ENCODE data around the gene PPP1R16B.
"Not testable (repeated sequence)": the region's sequence is repeated elsewhere in the genome, so short reads cannot be mapped to it uniquely, and the experiment has no call there.

PPP1R16B gene

DNA sequence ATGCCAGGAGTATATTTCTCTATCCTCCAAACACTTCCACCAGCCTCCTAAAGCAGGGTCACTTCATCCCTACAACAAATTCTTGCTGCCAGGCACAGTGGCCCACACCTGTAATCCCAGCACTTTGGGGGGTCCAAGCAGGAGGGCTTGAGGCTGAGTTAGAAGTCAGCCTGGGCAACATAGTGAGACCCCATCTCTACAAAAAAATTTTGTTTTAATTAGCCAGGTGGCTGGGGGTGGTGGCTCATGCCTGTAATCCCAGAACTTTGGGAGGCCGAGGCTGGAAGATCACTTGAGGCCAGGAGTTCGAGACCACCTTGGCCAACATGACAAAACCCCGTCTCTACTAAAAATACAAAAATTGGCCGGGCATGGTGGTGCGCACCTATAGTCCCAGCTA is 11.4 kb upstream of the PPP1R16B start:
- not testable (repeated sequence) for DNase-seq

DNA sequence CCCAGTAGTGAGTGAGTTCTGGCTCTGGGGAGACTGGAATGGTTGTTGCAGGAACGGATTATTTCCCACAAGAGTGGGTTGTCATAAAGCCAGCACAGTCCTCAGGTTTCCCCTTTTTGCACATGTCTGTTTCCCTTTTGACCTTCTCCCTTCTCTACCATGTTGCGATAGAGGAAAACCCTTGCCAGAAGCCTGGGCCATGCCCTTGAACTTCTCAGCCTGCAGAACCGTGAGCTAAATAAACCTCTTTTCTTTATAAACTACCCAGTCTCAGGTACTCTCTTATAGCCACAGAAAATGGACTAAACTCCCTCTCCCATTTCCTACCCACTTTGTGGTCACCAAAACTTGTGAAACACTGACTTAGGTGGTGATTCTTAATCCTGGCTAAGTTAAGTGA is 7.2 kb upstream of the PPP1R16B start:
- DNase-seq = no peak

DNA sequence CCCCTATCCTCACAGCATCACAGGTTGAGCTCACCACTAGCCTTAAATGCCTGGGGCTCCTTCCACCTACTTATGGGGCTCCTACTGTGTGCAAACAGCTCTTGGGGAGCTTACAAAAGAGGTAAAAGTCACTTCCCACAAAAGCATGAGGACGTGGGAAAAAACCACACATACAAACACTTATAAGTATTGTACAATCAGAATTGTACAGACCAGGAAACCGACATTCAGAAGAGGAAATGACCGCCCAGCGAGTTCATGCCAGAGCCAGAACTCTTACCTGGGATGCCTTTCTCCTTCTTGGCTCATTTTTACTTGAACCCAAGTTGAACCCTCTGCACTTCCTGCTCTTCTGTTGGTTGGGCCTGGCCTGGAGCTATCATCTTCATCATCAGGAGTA is 6.3 kb upstream of the PPP1R16B start:
- no peak for DNase-seq

DNA sequence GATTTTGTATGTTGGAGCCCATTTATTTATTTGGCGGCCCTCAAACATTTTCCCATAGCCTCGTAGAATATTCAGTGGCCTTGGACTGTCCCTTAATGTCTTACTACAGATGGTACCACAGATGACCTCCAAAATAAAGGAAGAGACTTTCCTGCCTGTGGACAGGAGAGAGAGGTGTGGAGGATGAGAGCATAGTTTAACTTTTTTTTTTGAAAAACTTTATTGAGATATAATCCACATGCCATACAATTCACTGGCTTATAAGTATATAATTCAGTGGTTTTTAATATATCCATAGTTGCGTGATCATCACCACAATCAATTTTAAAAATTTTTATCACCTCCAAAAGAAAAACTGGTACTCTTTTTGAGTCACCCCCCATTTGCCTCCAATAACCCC is 4.6 kb upstream of the PPP1R16B start:
- no peak for DNase-seq

DNA sequence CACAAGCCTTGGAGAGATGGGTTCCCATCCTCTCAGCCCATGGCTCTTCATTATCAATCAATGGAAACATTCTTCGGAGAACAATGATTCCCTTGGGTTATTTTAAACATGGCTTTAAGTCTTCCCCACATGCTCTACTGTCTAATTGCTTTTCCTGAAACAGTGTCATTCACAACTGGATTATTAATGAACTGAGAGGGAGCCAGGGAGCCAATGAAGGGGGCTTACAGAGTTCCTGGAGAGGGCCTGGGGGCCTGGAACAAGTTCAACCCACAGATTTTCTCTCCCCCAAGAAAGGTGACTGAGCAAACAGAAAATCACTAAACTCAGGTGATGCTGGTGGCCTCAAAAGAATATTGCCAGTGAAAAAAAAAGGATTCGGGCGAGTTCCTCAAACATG is 1.3 kb upstream of the PPP1R16B start:
- no peak for DNase-seq

DNA sequence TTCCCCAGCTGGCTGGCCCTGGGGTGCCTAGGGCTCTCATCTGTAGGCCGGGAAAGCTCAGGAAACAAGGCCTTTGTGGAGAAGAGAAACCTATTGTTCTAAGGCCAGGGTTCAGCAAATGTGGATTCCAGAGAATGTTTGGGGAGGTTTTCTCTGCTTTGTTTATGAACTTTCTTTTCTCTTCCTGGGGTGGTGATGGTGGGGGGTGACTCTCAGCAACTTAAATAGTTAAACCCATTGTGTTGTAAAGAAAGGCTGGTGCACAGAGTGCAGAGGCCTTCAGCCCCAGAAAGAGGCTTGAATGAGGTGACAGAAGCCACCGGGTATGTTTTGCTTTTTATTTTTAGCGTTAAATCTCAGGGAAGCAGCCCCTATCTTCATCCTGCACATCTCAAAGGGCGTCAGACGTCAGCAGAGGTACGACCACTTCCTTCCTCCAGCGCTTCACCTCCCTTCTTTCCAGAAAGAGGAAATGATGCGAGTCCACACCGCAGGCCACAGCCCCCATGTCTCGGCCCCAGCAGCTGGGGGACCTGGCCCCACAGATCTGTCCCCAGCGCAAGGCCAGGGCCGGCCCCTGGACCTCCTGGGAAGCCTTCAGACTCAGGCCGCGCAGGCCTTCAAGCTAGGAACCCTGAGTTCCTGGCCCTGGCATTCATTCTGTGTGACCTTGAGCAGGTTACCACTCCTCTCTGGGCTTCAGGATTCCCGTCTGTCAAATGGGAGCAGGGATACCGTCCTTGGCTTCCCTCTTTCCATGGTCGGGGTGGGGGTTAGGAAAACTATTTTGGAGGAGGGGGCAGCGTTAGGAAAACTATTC is 605 bp upstream of the PPP1R16B start:
- DNase-seq = peak; percentile 75

DNA sequence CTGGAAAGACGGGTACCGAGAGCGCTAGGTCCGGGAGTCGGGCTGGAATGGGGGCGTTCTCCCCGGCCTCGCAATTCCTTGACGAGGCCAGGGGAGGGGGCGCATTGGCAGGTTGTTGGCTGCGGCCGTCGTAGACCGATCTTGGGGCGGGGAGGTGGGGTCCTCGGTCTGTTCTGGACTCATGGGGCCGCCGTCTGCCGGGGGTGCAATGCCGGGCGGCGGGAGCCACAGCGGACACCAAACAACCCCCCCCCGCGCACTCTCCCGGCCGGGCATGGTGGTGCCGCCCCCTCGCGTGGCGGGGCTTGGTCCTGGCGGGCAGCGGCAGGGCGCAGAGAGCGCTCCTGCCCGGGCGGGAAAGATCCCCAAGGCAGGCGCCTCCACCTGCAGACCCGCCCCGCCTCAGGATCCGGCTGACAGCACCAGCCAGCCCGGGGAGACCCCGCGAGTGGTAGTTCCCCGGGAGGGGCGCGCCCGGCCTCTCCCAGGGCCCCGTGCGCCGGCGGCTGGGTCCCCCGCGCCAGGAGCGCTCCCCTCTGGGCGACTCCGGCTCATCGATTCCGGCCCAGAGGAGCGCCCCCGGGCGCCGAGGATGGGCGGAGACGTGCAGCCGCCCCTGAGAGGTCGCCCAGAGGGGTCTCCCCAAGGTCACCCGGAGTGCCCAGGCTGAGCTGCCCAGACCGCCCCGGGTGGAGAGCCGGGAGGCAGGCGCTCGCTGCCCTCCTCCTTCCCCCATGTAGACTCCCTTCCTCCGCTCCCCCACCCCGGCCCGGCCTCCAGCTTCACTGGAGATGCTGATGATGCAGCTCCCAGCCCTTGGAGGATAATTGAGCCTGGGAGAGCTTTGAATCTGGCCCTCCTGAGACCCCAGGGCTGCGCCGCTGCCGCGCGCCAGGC is 709 bp downstream of the PPP1R16B start:
- no peak for DNase-seq

DNA sequence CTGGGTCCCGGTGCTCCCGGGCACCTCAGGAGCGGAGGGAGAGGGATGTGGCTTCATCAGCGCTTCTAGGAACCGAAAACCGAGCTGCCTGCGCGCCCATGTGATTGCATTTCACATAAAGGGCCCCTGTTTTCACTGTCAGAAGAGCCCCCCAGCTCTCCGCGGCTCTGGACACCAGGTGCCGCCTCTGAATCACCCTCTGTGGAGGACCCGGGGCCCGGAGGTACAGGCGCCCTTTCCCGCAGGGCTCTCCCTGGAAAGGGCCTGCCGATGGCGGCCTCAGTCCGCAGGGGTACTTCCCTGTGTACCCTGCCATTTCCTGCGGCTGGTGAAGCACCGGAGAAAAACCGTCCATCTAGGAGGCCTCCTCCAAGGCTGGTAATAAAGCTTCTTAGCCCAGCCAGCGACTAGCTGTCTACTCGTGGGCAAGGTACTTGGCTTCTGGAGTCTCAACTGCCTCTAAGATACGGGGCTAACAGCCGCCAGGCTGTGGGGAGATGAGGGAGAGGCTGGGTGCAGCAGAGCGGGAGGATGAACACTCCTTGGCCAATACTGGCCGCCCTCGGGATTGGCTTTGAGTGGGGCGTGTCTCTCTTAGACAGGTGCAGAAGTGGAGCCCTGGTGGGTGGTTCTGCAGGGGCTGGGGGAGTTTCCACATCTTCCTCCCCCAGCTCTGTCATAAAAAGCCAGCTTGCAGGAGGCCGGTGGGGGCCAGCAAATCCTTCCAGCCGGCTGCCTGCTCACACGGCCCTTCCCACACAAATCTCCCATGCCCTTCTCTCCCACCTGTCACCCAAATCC is 1.6 kb downstream of the PPP1R16B start:
- DNase-seq = no peak

DNA sequence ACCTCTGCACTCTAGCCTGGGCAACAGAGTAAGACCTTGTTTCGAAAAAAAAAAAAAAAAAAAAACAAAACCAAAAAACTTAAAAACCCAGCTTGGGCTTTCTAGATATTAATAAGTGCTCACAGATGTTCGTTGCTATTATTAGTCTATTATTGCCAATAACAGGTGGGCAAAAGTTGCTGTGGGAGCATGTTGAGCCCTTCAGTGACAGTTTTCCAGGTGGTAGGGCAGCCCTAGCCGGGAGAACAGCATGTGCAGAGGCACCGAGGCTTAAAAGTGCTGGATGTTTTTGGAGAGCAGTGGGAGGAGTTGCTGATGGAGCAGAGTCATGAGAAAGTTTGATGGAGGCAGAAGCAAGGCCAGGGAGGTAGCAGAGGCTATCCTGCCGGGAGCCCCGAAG is 4.4 kb downstream of the PPP1R16B start:
- no peak for DNase-seq

DNA sequence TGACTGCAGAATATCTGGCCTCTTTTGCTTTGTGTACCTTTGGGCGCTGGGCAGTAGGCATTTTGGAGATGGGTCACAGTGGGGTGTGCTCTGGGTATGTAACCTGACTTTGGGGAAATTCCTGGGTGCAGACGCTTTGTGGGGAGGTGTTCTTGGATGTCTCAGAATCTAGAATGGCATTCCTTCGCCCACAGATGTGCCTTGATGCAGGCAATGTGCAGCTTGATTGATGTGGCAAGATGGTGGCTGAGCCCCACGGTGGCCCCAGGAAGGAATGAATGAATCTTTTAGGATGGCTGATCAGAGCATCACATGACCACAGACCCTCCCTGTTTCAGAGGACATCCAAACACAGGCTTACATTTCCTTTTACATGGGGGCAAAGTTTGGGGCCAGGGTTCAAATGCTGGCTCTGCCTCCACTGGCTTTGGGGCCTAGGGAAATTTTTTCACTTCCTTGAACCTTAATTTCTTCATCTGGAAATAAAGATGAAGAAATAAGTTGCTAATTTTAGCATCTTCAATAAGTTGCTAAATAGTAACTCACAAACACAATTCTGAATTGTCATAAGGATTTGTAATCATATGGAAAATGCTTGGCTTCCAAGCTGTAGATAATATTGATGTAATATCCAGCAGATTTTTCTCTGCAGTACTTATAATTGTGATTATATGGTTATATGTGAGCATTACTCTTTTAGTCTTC is 5.6 kb downstream of the PPP1R16B start:
- DNase-seq = no peak

DNA sequence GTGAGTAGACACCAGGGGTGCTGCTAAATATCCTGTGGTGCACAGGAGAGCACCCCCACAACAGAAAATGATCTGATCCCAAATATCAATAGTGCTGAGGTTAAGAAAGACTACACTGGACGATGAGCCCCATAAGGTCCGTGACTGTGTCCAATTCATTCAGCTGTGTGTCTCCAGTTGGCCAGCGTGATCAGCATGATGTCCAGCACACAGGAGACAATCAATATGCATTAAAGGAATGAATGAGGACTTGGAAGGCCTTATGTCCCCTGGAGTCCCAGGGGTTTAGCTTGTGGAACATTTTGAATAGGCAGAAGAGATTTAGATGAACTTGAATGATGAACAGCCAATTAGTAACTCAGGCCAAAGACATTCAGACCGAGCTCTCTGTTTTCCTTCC is 6.3 kb downstream of the PPP1R16B start:
- no peak for DNase-seq

DNA sequence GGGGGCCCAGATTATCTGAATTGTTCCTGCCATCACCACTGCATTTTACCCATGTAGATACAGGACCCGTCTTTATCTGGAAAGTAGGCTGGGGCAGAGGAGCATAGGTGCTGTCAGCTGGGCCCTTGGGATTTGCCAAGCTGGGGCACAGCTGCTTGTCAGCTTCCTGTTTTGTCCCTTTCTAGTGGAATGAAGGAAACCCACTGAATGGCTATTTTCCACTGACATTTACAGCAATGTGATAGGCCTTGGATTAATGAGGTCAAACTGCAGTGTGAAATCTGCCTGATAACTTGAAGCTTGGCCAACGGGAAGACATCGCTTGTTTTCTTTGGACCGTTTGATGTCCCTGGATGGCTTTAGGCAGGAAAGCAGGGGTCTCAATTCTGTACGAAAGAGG is 6.7 kb downstream of the PPP1R16B start:
- DNase-seq = no peak

DNA sequence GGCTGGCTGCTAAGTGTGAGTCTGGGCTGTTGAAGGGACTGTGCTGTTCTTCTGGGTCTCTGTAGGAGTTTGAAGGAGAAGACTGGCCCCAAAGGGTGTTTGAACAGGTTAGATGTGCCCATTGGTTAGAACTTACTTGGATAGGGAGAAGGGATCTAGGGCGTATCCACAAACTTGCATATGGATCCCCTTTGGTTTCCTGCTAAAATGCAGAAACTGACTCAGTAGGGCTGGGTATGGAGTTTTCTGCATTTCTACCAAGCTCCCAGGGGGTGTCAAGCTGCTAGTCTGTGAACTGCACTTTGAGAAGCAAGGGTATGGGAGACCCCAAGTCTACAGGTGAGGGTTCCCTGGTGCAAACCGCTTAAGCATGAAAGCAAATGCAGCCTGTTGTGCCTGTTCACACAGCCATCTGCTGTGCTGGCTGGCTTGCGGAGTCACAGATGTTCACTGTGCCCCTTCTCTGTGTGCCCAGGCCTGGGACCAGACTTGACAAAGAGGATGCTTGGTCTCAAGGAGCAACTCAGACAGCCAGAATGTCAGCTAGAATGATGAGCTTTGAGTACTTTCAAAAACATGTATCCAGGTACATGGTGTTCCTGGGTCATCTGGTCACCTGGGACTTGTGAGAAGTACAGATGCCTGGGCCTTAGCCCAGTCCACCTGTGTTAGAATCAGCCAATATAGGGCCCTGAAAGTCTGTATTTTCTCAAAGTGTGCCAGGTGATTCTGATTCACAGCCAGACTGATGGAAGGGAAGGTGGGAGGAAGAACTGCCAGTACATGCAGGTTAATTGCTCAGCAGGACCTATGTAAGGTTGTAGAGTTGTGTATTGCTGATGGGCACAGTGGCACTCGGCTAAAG is 7.4 kb downstream of the PPP1R16B start:
- DNase-seq = no peak

DNA sequence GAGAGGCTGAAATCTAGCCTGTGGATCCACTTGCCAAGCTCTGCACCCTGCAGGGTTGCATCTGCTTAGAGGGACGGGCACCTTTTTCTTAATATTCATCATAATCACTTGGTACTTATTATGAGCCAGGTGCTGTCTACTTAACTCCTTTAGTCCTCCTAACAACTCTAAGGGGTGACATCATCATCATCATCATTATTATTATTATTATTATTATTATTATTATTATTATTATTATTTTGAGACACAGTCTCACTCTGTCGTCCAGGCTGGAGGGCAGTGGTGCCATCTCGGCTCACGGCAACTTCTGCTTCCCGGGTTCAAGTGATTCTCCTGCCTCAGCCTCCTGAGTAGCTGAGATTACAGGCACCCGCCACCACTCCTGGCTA is 8.1 kb downstream of the PPP1R16B start:
- DNase-seq = not testable (repeated sequence)

DNA sequence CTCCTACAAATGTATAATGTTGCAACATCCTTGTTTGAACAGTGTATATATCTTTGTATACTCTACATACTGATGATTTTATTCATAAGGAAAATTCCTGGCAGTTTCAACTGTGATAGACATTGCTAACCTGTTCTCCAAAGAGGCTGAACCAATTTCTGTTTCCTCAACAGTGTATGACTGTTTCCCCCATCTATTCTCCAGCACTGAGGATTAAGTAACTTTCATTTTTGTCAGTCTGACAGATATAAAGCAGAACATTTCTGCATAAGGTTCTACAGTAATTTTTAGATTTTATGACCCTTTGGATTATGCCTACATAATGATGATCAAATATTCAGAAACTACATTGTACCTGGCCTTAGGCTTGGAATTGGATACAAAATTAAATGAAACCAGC is 9.9 kb downstream of the PPP1R16B start:
- no peak for DNase-seq

DNA sequence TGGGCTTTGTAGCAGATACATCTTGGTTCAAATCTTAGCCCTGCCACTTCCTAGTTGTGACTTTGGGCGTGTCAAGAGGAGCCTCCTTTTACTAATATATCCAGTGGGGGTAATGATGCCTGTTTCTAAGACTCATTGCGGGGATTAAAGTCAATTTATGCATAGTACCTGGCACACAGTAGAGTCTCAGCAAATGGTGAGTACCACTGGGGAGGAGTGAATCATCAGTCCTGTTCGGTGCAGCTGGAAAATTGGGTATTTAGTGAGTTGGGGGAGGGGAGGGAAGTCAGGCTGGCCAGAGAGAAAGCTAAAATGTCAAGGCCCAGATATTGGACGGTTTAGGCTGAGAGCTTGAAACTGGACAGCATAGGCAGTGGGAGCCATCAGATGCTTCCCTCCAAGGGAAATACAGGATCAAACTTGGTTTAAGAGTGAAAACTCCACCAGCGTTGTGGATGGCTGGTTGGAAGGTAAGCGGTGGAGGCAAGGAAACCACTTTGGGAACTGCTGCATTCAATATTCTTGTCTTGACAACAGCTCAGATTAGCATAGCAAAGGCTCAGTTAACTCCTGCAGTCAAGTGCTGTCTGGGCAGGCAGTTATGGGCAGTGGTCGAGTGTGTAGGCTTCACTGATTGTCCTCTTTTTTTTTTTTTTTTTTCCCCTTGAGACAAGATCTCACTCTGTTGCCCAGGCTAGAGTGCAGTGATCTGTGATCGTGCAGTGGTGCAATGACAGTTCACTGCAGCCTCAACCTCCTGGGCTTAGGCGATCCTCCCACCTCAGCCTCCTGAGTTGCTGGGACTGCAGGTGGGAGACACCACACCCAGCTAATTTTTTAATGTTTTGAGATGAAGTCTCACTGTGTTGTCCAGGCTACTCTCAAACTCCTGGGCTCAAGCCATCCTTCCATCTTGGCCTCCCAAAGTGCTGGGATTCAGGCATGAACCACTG is 12.9 kb downstream of the PPP1R16B start:
- no peak for DNase-seq

DNA sequence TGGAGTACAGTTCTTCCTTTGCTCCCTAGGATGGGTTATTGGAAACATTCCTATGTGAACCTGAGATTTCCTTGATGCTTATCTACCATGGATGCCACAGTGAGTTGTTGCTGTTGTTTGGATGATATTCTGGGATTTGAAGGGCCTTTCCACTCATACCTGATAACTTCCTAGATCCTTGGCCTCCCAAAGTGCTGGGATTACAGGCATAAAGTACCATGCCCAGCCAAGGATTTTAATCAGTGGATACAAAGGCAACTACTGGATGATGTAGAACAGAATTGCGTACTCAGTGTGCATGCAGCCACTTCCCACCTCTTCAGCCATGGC is 20.0 kb downstream of the PPP1R16B start:
- no peak for DNase-seq

DNA sequence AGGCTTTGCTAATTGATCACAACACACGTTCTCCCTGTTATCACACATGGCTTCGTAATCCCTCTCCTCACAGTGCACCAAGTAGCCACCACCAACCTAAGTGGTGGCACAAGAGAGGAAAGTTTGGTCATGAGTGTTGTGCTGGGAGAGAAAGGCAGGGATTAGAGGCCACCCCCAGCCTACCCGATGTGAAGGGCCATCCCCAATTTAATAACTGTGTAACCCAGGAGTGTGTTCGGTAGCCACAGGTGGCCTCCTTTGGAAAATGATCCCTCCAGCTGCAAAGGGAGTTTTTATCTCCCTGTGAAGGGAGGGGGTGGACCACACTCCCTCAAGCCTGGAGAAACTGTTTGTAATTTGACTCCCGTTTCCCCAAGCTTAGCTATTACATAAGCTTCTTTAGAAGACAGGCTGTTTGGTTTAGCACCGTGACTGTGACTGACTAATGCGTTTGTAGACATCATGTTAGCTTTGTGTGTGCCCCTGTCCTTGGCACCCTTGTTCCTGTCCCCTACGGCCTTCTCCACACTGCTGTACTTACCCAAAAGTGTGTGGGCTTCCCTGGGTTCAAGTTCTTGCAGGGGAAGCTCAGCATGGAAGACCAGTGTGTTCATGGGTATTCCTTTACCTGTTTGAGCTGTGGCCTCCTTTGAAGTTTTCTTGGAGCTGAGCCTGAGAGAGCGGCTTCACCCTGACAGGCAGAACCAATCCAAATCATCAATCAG is 20.6 kb downstream of the PPP1R16B start:
- no peak for DNase-seq

DNA sequence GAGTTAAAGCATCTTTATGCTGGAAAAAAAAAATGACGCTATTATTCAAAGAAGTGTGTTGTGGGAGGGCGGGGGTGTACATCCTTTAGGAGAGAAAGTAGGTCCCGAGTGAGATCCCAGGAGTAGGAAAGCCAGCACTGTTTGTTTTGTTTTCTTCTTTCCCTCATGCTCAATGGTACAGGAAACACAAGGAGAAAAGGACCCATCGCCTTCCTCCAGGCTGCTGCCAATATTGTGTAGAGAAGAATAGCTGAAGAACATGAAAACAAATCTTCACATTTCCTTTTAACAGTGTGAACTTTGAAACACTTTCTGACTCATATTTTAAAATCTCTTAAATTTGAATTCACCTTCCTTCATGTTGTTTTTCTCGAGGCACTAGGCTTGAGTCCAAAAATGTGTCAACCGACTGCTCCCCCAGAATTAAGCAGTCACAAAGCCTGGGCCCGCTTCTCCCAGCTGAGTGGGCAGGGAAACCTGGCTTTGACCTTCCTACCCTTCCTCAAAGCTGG is 22.3 kb downstream of the PPP1R16B start:
- DNase-seq = no peak

All from hematopoietic multipotent progenitor cell treated with erythropoietin and hydrocortisone succinate and interleukin-3 and kit ligand, for 6 days (in vitro differentiated cells).